Measurements from ENCODE around the gene NUDT21.

DNA sequence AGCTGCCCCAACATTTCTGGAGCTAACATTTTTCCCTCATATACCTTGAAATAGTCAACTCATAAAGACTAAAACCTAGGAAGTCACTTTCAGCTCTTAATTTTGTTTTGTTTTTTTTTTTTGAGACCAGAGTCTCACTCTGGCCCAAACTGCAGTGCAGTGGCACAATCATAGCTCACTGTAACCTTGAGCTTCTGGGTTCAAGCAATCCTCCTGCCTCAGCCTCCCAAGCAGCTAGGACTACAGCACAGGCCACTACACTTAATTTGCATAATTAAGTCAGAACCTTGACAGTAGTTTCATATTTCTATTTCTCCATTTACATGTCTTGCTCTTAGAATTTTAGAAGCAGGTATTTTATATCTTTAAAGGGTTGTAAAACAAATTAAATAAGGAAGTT lies 30.5 kb downstream of the NUDT21 start:
- TF ChIP-seq SUZ12 (IDR thresholded peaks at IDR 0.05) (no peak), FOXM1 (IDR thresholded peaks at IDR 0.05; ENCODE audit: borderline replicate concordance) (no peak), FOXA1 (IDR thresholded peaks at IDR 0.05) (no peak), CTBP1 (IDR thresholded peaks at IDR 0.05; ENCODE audit: borderline replicate concordance) (no peak), NFRKB (IDR thresholded peaks at IDR 0.05) (no peak)
- TF ChIP-seq, protein P1, sequence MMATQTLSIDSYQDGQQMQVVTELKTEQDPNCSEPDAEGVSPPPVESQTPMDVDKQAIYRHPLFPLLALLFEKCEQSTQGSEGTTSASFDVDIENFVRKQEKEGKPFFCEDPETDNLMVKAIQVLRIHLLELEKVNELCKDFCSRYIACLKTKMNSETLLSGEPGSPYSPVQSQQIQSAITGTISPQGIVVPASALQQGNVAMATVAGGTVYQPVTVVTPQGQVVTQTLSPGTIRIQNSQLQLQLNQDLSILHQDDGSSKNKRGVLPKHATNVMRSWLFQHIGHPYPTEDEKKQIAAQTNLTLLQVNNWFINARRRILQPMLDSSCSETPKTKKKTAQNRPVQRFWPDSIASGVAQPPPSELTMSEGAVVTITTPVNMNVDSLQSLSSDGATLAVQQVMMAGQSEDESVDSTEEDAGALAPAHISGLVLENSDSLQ (IDR thresholded peaks at IDR 0.05): no peak

Measured in HEK293T (cell line).